Stomach (tissue), 9 donors: ENCODE results near the gene APOH. TPM values are rescaled to one million over a fixed set of nuclear protein-coding genes. Genes with fewer than 3 reads are reported as not detected.

Source experiments
- DNase-seq, 2 donors: peaks; one replicate each; pipeline versions ENCODE4 v3.0.0 to v3.0.0-alpha.2; 2013 to 2019
- H3K27ac ChIP-seq, 5 donors: fragments of 200-600 bp in 4 of 5; sonication (generic) in 4 of 5; one replicate each; pipeline ENCODE4 v1.5.1; 2013 to 2019; ENCODE audit warnings: mild to moderate bottlenecking in 1 of 5, moderate library complexity in 1 of 5
- H3K27me3 ChIP-seq, 3 donors: fragments of 200-600 bp; sonication (generic); one replicate each; pipeline ENCODE4 v1.5.1; 2017 to 2019; ENCODE audit warnings: mixed run types in 1 of 3
- H3K36me3 ChIP-seq, 4 donors: fragments of 200-600 bp; sonication (generic); 1 replicate in 3 of 4; 2 replicates in 1 of 4; pipeline ENCODE4 v1.5.1; 2016 to 2019
- H3K4me1 ChIP-seq, 4 donors: fragments of 200-600 bp; sonication (generic); one replicate each; pipeline ENCODE4 v1.5.1; 2016 to 2019
- H3K4me3 ChIP-seq, 4 donors: fragments of 200-600 bp; sonication (generic) in 3 of 4; one replicate each; pipeline ENCODE4 v1.5.1; 2016 to 2019; ENCODE audit warnings: mild to moderate bottlenecking in 1 of 4
- H3K9me3 ChIP-seq, 4 donors: fragments of 200-600 bp; sonication (generic); one replicate each; pipeline ENCODE4 v1.5.1; 2016 to 2019
- CTCF ChIP-seq, 7 experiments: fragments of 450-650 bp in 4 of 7; fragments of 200-600 bp in 3 of 7; sonication (generic) in 3 of 7; IDR thresholded peaks; one replicate each; pipeline ENCODE4 v1.5.1; 2016 to 2019; ENCODE audit warnings: antibody characterized with exemption in 7 of 7, control low read depth in 2 of 7, mild to moderate bottlenecking in 1 of 7
- EP300 ChIP-seq: sonication (generic); formaldehyde crosslinking; IDR thresholded peaks from one replicate; pipeline ENCODE4 v1.6.1; 2017; ENCODE audit warnings: antibody characterized with exemption
- POLR2A ChIP-seq, 4 donors: fragments of 450-650 bp; IDR thresholded peaks; one replicate each; pipeline ENCODE4 v1.6.1; 2016; ENCODE audit warnings: antibody characterized with exemption in 4 of 4, control low read depth in 2 of 4, mild to moderate bottlenecking in 1 of 4, moderate library complexity in 1 of 4
- POLR2AphosphoS5 ChIP-seq, 3 donors: sonication (generic); formaldehyde crosslinking; IDR thresholded peaks; one replicate each; pipeline ENCODE4 v1.6.1; 2016; ENCODE audit warnings: antibody characterized with exemption in 3 of 3
- WGBS, 5 donors: extraction: QIAGEN DNeasy Blood & Tissue Kit in 3 of 5; methylation state at CpG; one replicate each; pipeline versions ENCODE4 v1.1.5 to v1.1.7; 2013 to 2018; 5-methylcytosine and 5-hydroxymethylcytosine counted together
- intact Hi-C: fragments of 100-400 bp; cut with DNase I; formaldehyde crosslinking; loops from one replicate; pipeline ENCODE4 v1.15.1; 2023; ENCODE audit warnings: low total_unique reads
- polyA plus RNA-seq, 3 donors: library from polyadenylated mRNA; stranded (reverse); fragments of 200-250 nt; gene quantifications; one replicate each; pipeline ENCODE4 v1.2.3, GENCODE V29; 2013
- total RNA-seq, 5 donors: library from RNA; depleted of rRNA; stranded (reverse); fragments of >200 nt; gene quantifications; one replicate each; pipeline versions ENCODE4 v1.1.0 to v1.2.3, GENCODE V29; 2014 to 2016
- donor health status: healthy with polysubstance abuse.
- donor health status: Bipolar disorder and iron deficiency.
- donor health status: healthy.

APOH gene
- total and polyA plus RNA-seq, 8 donors, result 0.87 to 22.8 (median 2.0) TPM; not detected in 3

- Histone ChIP-seq H3K27ac (no peak overlapping the region), H3K36me3 (no peaks in the 10 kb centered on the region), H3K4me3 (no peak overlapping the region), H3K4me1 (no peaks in the 10 kb centered on the region), H3K9me3 (no peaks in the 10 kb centered on the region), H3K27me3 (peaks cover 0 to 6% (median 0%) of the 10 kb centered on the region in 3 donors)
- WGBS, 5 donors, result 76 to 91% (median 88%) methylated on average over 8 of the region's 8 CpGs
- TF ChIP-seq CTCF (IDR thresholded peaks at IDR 0.05) (no peak), POLR2A (IDR thresholded peaks at IDR 0.05) (no peak), EP300 (no peak), POLR2AphosphoS5 (IDR thresholded peaks at IDR 0.05) (no peak)
- intact Hi-C loops, result no loop called here
- DNase-seq, result no peak
These were observed 9.0 kb downstream of the APOH start for GRCh38 chr17:66220079-66220835.

GRCh38 chr17:66215529-66215911, 13.7 kb downstream of the APOH start:
- no peaks in the 10 kb centered on the region for H3K4me1 ChIP-seq
- H3K9me3 ChIP-seq, result no peaks in the 10 kb centered on the region
- WGBS, 5 donors, result 80 to 96% (median 92%) methylated on average over 3 of the region's 3 CpGs
- no peaks in the 10 kb centered on the region for H3K36me3 ChIP-seq
- TF ChIP-seq POLR2AphosphoS5 (IDR thresholded peaks at IDR 0.05) (no peak), POLR2A (IDR thresholded peaks at IDR 0.05) (no peak), CTCF (IDR thresholded peaks at IDR 0.05) (no peak), EP300 (no peak)
- no peak overlapping the region for H3K27ac ChIP-seq
- intact Hi-C loops, result no loop called here
- no peak for DNase-seq
- no peak overlapping the region for H3K4me3 ChIP-seq
- peaks cover 0 to 11% (median 0%) of the 10 kb centered on the region in 3 donors for H3K27me3 ChIP-seq

GRCh38 chr17:66214884-66215528, 14.2 kb downstream of the APOH start:
- no peak overlapping the region for H3K27ac ChIP-seq
- H3K4me3 ChIP-seq, result no peak overlapping the region
- no peaks in the 10 kb centered on the region for H3K36me3 ChIP-seq
- no peaks in the 10 kb centered on the region for H3K9me3 ChIP-seq
- 73 to 92% (median 82%) methylated on average over 5 of the region's 5 CpGs for WGBS, 5 donors
- TF ChIP-seq POLR2A (IDR thresholded peaks at IDR 0.05) (no peak), EP300 (no peak), POLR2AphosphoS5 (IDR thresholded peaks at IDR 0.05) (no peak), CTCF (IDR thresholded peaks at IDR 0.05) (no peak)
- intact Hi-C loops, result no loop called here
- no peaks in the 10 kb centered on the region for H3K4me1 ChIP-seq
- DNase-seq, result no peak
- H3K27me3 ChIP-seq, result peaks cover 0 to 11% (median 0%) of the 10 kb centered on the region in 3 donors

GRCh38 chr17:66211047-66211810, 18.0 kb downstream of the APOH start:
- Histone ChIP-seq H3K27ac (no peak overlapping the region), H3K4me1 (no peaks in the 10 kb centered on the region), H3K36me3 (no peaks in the 10 kb centered on the region), H3K27me3 (peaks cover 0 to 5% (median 0%) of the 10 kb centered on the region in 3 donors), H3K9me3 (no peaks in the 10 kb centered on the region), H3K4me3 (no peak overlapping the region)
- no peak for DNase-seq
- no peak for TF ChIP-seq CTCF (IDR thresholded peaks at IDR 0.05)
- TF ChIP-seq POLR2A (IDR thresholded peaks at IDR 0.05), result no peak
- TF ChIP-seq EP300, result no peak
- no peak for TF ChIP-seq POLR2AphosphoS5 (IDR thresholded peaks at IDR 0.05)
- 88 to 93% (median 90%) methylated on average over 9 of the region's 9 CpGs for WGBS, 5 donors
- intact Hi-C loops, result no loop called here
